DOHH2 (cell line): ENCODE results near the gene SPOCK1.

Source experiments
- H3F3A ChIP-seq: fragments of 200-600 bp; sonication (generic), shearing (Covaris generic); 2 replicates; pipeline ENCODE4 v1.6.0; 2016; ENCODE audit warnings: antibody characterized with exemption, mild to moderate bottlenecking; ENCODE audit not compliant: control insufficient read depth, insufficient read depth
- H3K27ac ChIP-seq: fragments of 200-600 bp; sonication (generic); 2 replicates; pipeline ENCODE4 v1.5.1; 2014; ENCODE audit warnings: low read depth, mild to moderate bottlenecking, low read length, moderate library complexity
- H3K27me3 ChIP-seq: fragments of 200-600 bp; sonication (generic); 2 replicates; pipeline ENCODE4 v1.6.1; 2014; ENCODE audit warnings: mild to moderate bottlenecking, low read length, mixed read lengths; ENCODE audit not compliant: control insufficient read depth
- H3K36me3 ChIP-seq: fragments of 200-600 bp; sonication (generic); 2 replicates; pipeline ENCODE4 v1.6.1; 2014; ENCODE audit warnings: mild to moderate bottlenecking, low read length, moderate library complexity, mixed read lengths; ENCODE audit not compliant: control insufficient read depth
- H3K4me1 ChIP-seq: fragments of 200-600 bp; sonication (generic); 2 replicates; pipeline ENCODE4 v1.6.1; 2014; ENCODE audit warnings: mild to moderate bottlenecking, low read length, mixed read lengths; ENCODE audit not compliant: control insufficient read depth
- H3K4me2 ChIP-seq: fragments of 200-600 bp; sonication (generic); 2 replicates; pipeline ENCODE4 v1.6.0; 2014; ENCODE audit warnings: mild to moderate bottlenecking, low read length, moderate library complexity
- H3K4me3 ChIP-seq: fragments of 200-600 bp; sonication (generic); 2 replicates; pipeline ENCODE4 v1.5.1; 2014; ENCODE audit warnings: mild to moderate bottlenecking, low read length, mixed read lengths
- H3K79me2 ChIP-seq: fragments of 200-600 bp; sonication (generic); 2 replicates; pipeline ENCODE4 v1.6.1; 2014; ENCODE audit warnings: mild to moderate bottlenecking, low read length, mixed read lengths; ENCODE audit not compliant: control insufficient read depth
- H3K9me2 ChIP-seq: fragments of 200-600 bp; sonication (generic); replicated peaks from 2 replicates; pipeline ENCODE4 v1.6.1; 2014; ENCODE audit warnings: mild to moderate bottlenecking, low read length, mixed read lengths; ENCODE audit not compliant: control insufficient read depth
- H3K9me3 ChIP-seq: fragments of 200-600 bp; sonication (generic); 2 replicates; pipeline ENCODE4 v1.6.1; 2014; ENCODE audit warnings: antibody characterized with exemption, low read length, mixed read lengths; ENCODE audit not compliant: control insufficient read depth, insufficient read depth
- H4K20me1 ChIP-seq: fragments of 200-600 bp; sonication (generic); 2 replicates; pipeline ENCODE4 v1.6.0; 2014; ENCODE audit warnings: low read depth, mild to moderate bottlenecking, antibody characterized with exemption, low read length, moderate library complexity; ENCODE audit not compliant: control insufficient read depth, insufficient read depth
- CTCF ChIP-seq: fragments of 200-600 bp; sonication (generic); IDR thresholded peaks from one replicate; pipeline ENCODE4 v1.5.1; 2014; ENCODE audit warnings: antibody characterized with exemption, mild to moderate bottlenecking, low read depth, low read length; ENCODE audit not compliant: poor library complexity, severe bottlenecking
- EZH2phosphoT487 ChIP-seq: fragments of 200-600 bp; sonication (generic); IDR thresholded peaks from 2 replicates; pipeline ENCODE4 v1.6.1; 2017; ENCODE audit warnings: borderline replicate concordance, mild to moderate bottlenecking, antibody characterized with exemption, low read length, moderate library complexity, mixed read lengths

SPOCK1 gene

GRCh38 chr5:137437774-137438173, 61.4 kb downstream of the SPOCK1 start:
- no peaks in the 10 kb centered on the region for H3F3A ChIP-seq
- H3K4me2 ChIP-seq, result no peak overlapping the region
- no peaks in the 10 kb centered on the region for H3K4me1 ChIP-seq
- no peak overlapping the region for H3K4me3 ChIP-seq
- peaks cover 3% of the 10 kb centered on the region; the same call in 1 of the 2 replicates for H3K27me3 ChIP-seq
- H3K79me2 ChIP-seq, result no peaks in the 10 kb centered on the region
- no peaks in the 10 kb centered on the region for H3K9me2 ChIP-seq
- no peak overlapping the region for H3K27ac ChIP-seq
- TF ChIP-seq EZH2phosphoT487 (no peak), CTCF (no peak)
- no peaks in the 10 kb centered on the region for H4K20me1 ChIP-seq
- no peaks in the 10 kb centered on the region for H3K9me3 ChIP-seq
- no peaks in the 10 kb centered on the region for H3K36me3 ChIP-seq

- H3K9me3 ChIP-seq, result no peaks in the 10 kb centered on the region
- H3K79me2 ChIP-seq, result no peaks in the 10 kb centered on the region
- H3K27me3 ChIP-seq, result no peaks in the 10 kb centered on the region
- no peak overlapping the region for H3K4me2 ChIP-seq
- no peak overlapping the region for H3K4me3 ChIP-seq
- H3K9me2 ChIP-seq, result no peaks in the 10 kb centered on the region
- H3K4me1 ChIP-seq, result no peaks in the 10 kb centered on the region
- no peak overlapping the region for H3K27ac ChIP-seq
- no peaks in the 10 kb centered on the region for H4K20me1 ChIP-seq
- H3F3A ChIP-seq, result no peaks in the 10 kb centered on the region
- TF ChIP-seq CTCF (no peak), EZH2phosphoT487 (no peak)
- no peaks in the 10 kb centered on the region for H3K36me3 ChIP-seq
Measured at GRCh38 chr5:137433539-137433938, 65.6 kb downstream of the SPOCK1 start.

- TF ChIP-seq CTCF, result no peak
- no peak for TF ChIP-seq EZH2phosphoT487
- Histone ChIP-seq H3K27me3 (no peaks in the 10 kb centered on the region), H3K9me2 (no peaks in the 10 kb centered on the region)
Measured at GRCh38 chr5:137432376-137432775, 66.8 kb downstream of the SPOCK1 start.

GRCh38 chr5:137431051-137431450, 68.1 kb downstream of the SPOCK1 start:
- H3K79me2 ChIP-seq, result no peaks in the 10 kb centered on the region
- no peaks in the 10 kb centered on the region for H3K9me3 ChIP-seq
- no peaks in the 10 kb centered on the region for H4K20me1 ChIP-seq
- H3K4me1 ChIP-seq, result no peaks in the 10 kb centered on the region
- H3F3A ChIP-seq, result no peaks in the 10 kb centered on the region
- no peaks in the 10 kb centered on the region for H3K36me3 ChIP-seq
- no peaks in the 10 kb centered on the region for H3K27me3 ChIP-seq
- no peak overlapping the region for H3K4me3 ChIP-seq
- TF ChIP-seq EZH2phosphoT487, result no peak
- TF ChIP-seq CTCF, result no peak
- no peaks in the 10 kb centered on the region for H3K9me2 ChIP-seq
- no peak overlapping the region for H3K27ac ChIP-seq
- no peak overlapping the region for H3K4me2 ChIP-seq

More at GRCh38 chr5:137432376-137432775, 66.8 kb downstream of the SPOCK1 start:
- Histone ChIP-seq H3K4me1 (no peaks in the 10 kb centered on the region), H3K27ac (no peak overlapping the region), H3K36me3 (no peaks in the 10 kb centered on the region), H3F3A (no peaks in the 10 kb centered on the region), H3K4me3 (no peak overlapping the region), H3K9me3 (no peaks in the 10 kb centered on the region), H3K4me2 (no peak overlapping the region), H4K20me1 (no peaks in the 10 kb centered on the region), H3K79me2 (no peaks in the 10 kb centered on the region)
